HepG2 (cell line): ENCODE measurements around the gene RBM43. TPM values are rescaled to one million over a fixed set of nuclear protein-coding genes. Genes with fewer than 3 reads are reported as not detected.

Experiments
- ATAC-seq: fragments of 200-7000 bp; cut with Tn5 transposase; 3 replicates; pipeline ENCODE4 v1.9.1; 2020; ENCODE audit warnings: mild to moderate bottlenecking, moderate library complexity
- BruUV-seq: library from RNA; stranded (reverse); fragments of 400-500 nt; replicated peaks from 2 replicates; lab custom pipeline; 2021; lab: Mats Ljungman, UMichigan
- CTCF ChIA-PET: fragments of 300-600 bp; formaldehyde crosslinking; extraction: SDS; loops from one replicate; lab custom pipeline; 2021; ENCODE audit warnings: low total read pairs, inconsistent platforms, low intra/inter-chr PET ratio; lab: Yijun Ruan, JAX
- POLR2A ChIA-PET: fragments of 350-600 bp; sonication (Branson Sonifier 250); formaldehyde crosslinking; loops from one replicate; lab custom pipeline; 2020; ENCODE audit warnings: antibody characterized with exemption, inconsistent platforms; lab: Yijun Ruan, JAX
- DNase-seq: peaks from one replicate; pipeline ENCODE4 v3.0.0-alpha.2; 2015; ENCODE audit warnings: low spot score
- FAIRE-seq: peaks from 3 replicates; lab custom pipeline; 2011; peaks lifted over from hg19 to GRCh38; lab: Jason Lieb, UNC
- H2AFZ ChIP-seq: one replicate; pipeline ENCODE4 v1.6.1; 2011; ENCODE audit warnings: low read length, inconsistent platforms
- H3K27ac ChIP-seq: fragments of 300-600 bp; 3 replicates; pipeline ENCODE4 v1.8.0; 2011; ENCODE audit warnings: mixed run types, mild to moderate bottlenecking, mixed read lengths, low read length, inconsistent platforms; ENCODE audit not compliant: insufficient read depth; ENCODE audit errors: extremely low read length
- H3K27me3 ChIP-seq, 2 experiments: fragments of 200-600 bp in 1 of 2; 2 replicates in 1 of 2; 3 replicates in 1 of 2; pipeline versions ENCODE4 v1.6.0 to v1.8.0; 2011; ENCODE audit warnings: low read length in 2 of 2, mild to moderate bottlenecking in 2 of 2, moderate library complexity in 2 of 2, inconsistent platforms in 1 of 2; ENCODE audit not compliant: insufficient read depth in 2 of 2, control insufficient read depth in 1 of 2
- H3K36me3 ChIP-seq, 2 experiments: fragments of 200-600 bp in 1 of 2; replicated peaks in 1 of 2; 2 replicates in 1 of 2; 3 replicates in 1 of 2; pipeline versions ENCODE4 v1.5.1 to v1.8.0; 2011; ENCODE audit warnings: low read length in 2 of 2, inconsistent platforms in 1 of 2; ENCODE audit not compliant: insufficient read depth in 2 of 2, control insufficient read depth in 1 of 2
- H3K4me1 ChIP-seq: 2 replicates; pipeline ENCODE4 v1.5.1; 2012; ENCODE audit warnings: low read length, inconsistent platforms; ENCODE audit not compliant: insufficient read depth
- H3K4me2 ChIP-seq: 2 replicates; pipeline ENCODE4 v1.6.0; 2011; ENCODE audit warnings: low read depth, low read length, inconsistent platforms
- H3K4me3 ChIP-seq, 3 experiments: fragments of 200-600 bp in 1 of 3; sonication (generic), shearing (Covaris generic) in 1 of 3; replicated peaks in 1 of 3; 2 replicates each; pipeline ENCODE4 v1.5.1; 2011 to 2016; ENCODE audit warnings: low read length in 3 of 3, inconsistent platforms in 2 of 3, low read depth in 2 of 3, mild to moderate bottlenecking in 2 of 3, control low read depth in 1 of 3, mixed read lengths in 1 of 3; ENCODE audit not compliant: insufficient read depth in 1 of 3
- H3K79me2 ChIP-seq: one replicate; pipeline ENCODE4 v1.6.1; 2011; ENCODE audit warnings: low read length, inconsistent platforms; ENCODE audit not compliant: insufficient read depth
- H3K9ac ChIP-seq: 2 replicates; pipeline ENCODE4 v1.6.0; 2011; ENCODE audit warnings: mild to moderate bottlenecking, low read depth, low read length, inconsistent platforms; ENCODE audit not compliant: insufficient read depth
- H3K9me3 ChIP-seq: 2 replicates; pipeline ENCODE4 v1.5.1; 2012; ENCODE audit warnings: mild to moderate bottlenecking, low read length
- H4K20me1 ChIP-seq: 2 replicates; pipeline ENCODE4 v1.6.0; 2011; ENCODE audit warnings: inconsistent platforms, mild to moderate bottlenecking, low read length, moderate library complexity; ENCODE audit not compliant: insufficient read depth
- BCL6 ChIP-seq: IDR thresholded peaks from 2 replicates; pipeline ENCODE4 v1.6.1; 2016; ENCODE audit warnings: missing genetic modification reagents, missing compliant biosample characterization
- RARA ChIP-seq: IDR thresholded peaks from 2 replicates; pipeline ENCODE4 v1.6.1; 2016; ENCODE audit warnings: missing genetic modification reagents, missing compliant biosample characterization
- ZNF124 ChIP-seq: sonication (generic); formaldehyde crosslinking; IDR thresholded peaks from 2 replicates; pipeline ENCODE4 v1.4.0; 2020; ENCODE audit warnings: missing genetic modification reagents
- WGBS: methylation state at CpG from one replicate; pipeline ENCODE4 v1.1.6; 2017; ENCODE audit warnings: low lambda C conversion rate; 5-methylcytosine and 5-hydroxymethylcytosine counted together
- in situ Hi-C: cut with HindIII; loops from 2 replicates; pipeline ENCODE4 v1.10.0; 2017; ENCODE audit warnings: low pct_unique_long_range_greater_than_20kb; ENCODE audit not compliant: extremely low pct_ligation_motif_present
- intact Hi-C: fragments of 100-400 bp; cut with micrococcal nuclease; formaldehyde crosslinking; loops from one replicate; pipeline ENCODE4 v1.10.0; 2022; ENCODE audit not compliant: unreplicated experiment
- polyA plus RNA-seq, 8 experiments: library from polyadenylated mRNA; depleted of rRNA in 3 of 8; stranded (reverse) in 7 of 8; unstranded in 1 of 8; fragments of >200 nt; fragmentation: Illumina TruSeq in 4 of 8; extraction: Trizol in 4 of 8; gene quantifications; 2 replicates each; pipeline versions ENCODE4 v1.2.1 to v1.2.3, GENCODE V29; 2011 to 2016; ENCODE audit warnings: low read depth in 4 of 8, missing spikeins in 1 of 8, mixed read lengths in 1 of 8; ENCODE audit not compliant: insufficient read depth in 1 of 8
- total RNA-seq, 5 experiments: library from RNA; depleted of rRNA; stranded (reverse); fragments of >200 nt; fragmentation: Illumina TruSeq; extraction: Trizol; gene quantifications; 2 replicates each; pipeline ENCODE4 v1.2.3, GENCODE V29; 2016; ENCODE audit warnings: low read depth in 1 of 5
- TF ChIP-seq, protein P1 (sequence below): sonication (generic); formaldehyde crosslinking; IDR thresholded peaks from 2 replicates; pipeline ENCODE4 v1.9.0; 2021; ENCODE audit warnings: mild to moderate bottlenecking, missing genetic modification reagents

The RBM43 gene
- total and polyA plus RNA-seq, 2 of the 13 experiments (the other 11 are each of a cell fraction or from before 2014, with no cell fraction given) = 0.31 to 0.70 TPM

DNA sequence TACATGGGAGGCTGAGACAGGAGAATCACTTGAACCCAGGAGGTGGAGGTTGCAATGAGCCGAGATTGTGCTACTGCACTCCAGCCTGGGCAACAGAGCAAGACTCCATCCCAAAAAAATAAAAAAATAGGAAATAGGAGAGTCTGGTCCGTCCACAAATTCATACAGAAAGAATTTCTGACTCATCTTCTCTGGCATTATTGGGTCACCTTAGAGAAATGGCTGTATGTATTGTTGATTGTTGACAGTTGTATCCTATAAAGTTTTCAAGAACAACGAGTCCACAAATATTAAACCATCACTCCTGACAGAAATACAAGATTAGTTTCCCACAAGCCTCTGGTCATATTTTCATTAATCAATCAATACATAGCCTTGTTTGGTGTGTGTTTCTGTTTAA, 20.4 kb downstream of the RBM43 start:
- Histone ChIP-seq H3K4me3 (no peak overlapping the region), H3K27ac (no peak overlapping the region), H3K4me1 (no peaks in the 10 kb centered on the region), H3K36me3 (no peaks in the 10 kb centered on the region), H3K9me3 (no peaks in the 10 kb centered on the region), H3K4me2 (no peak overlapping the region), H3K79me2 (no peaks in the 10 kb centered on the region), H4K20me1 (no peaks in the 10 kb centered on the region), H2AFZ (no peak overlapping the region), H3K27me3 (0 out of 5 replicates have a peak, but pooled peaks cover 0 to 6% of the 10 kb centered on the region in 2 experiments), H3K9ac (no peak overlapping the region)
- ATAC-seq = no peak
- in situ Hi-C loops (no loop called here), intact Hi-C loops (no loop called here)
- DNase-seq = no peak
- FAIRE-seq = no peak
- TF ChIP-seq, protein P1, sequence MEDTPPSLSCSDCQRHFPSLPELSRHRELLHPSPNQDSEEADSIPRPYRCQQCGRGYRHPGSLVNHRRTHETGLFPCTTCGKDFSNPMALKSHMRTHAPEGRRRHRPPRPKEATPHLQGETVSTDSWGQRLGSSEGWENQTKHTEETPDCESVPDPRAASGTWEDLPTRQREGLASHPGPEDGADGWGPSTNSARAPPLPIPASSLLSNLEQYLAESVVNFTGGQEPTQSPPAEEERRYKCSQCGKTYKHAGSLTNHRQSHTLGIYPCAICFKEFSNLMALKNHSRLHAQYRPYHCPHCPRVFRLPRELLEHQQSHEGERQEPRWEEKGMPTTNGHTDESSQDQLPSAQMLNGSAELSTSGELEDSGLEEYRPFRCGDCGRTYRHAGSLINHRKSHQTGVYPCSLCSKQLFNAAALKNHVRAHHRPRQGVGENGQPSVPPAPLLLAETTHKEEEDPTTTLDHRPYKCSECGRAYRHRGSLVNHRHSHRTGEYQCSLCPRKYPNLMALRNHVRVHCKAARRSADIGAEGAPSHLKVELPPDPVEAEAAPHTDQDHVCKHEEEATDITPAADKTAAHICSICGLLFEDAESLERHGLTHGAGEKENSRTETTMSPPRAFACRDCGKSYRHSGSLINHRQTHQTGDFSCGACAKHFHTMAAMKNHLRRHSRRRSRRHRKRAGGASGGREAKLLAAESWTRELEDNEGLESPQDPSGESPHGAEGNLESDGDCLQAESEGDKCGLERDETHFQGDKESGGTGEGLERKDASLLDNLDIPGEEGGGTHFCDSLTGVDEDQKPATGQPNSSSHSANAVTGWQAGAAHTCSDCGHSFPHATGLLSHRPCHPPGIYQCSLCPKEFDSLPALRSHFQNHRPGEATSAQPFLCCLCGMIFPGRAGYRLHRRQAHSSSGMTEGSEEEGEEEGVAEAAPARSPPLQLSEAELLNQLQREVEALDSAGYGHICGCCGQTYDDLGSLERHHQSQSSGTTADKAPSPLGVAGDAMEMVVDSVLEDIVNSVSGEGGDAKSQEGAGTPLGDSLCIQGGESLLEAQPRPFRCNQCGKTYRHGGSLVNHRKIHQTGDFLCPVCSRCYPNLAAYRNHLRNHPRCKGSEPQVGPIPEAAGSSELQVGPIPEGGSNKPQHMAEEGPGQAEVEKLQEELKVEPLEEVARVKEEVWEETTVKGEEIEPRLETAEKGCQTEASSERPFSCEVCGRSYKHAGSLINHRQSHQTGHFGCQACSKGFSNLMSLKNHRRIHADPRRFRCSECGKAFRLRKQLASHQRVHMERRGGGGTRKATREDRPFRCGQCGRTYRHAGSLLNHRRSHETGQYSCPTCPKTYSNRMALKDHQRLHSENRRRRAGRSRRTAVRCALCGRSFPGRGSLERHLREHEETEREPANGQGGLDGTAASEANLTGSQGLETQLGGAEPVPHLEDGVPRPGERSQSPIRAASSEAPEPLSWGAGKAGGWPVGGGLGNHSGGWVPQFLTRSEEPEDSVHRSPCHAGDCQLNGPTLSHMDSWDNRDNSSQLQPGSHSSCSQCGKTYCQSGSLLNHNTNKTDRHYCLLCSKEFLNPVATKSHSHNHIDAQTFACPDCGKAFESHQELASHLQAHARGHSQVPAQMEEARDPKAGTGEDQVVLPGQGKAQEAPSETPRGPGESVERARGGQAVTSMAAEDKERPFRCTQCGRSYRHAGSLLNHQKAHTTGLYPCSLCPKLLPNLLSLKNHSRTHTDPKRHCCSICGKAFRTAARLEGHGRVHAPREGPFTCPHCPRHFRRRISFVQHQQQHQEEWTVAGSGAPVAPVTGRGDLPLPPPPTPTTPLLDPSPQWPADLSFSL (CRISPR knock-in tag) = no peak
- no peak for TF ChIP-seq RARA (CRISPR knock-in tag)
- TF ChIP-seq BCL6 (CRISPR knock-in tag) = no peak
- no peak for TF ChIP-seq ZNF124 (CRISPR knock-in tag)
- no TSS peak for BruUV-seq
- 0% methylated on average over 3 of the region's 3 CpGs for WGBS
- ChIA-PET POLR2A (no interaction called here), CTCF (no interaction called here)
